SIG-M5 treated with dmso at 0.1 percent for 504 hours (cell line): ENCODE data around the gene CENPP.
"Not testable (repeated sequence)": the region's sequence is repeated elsewhere in the genome, so short reads cannot be mapped to it uniquely, and the experiment has no call there.

Source experiments
- DNase-seq: peaks from one replicate; lab custom pipeline; 2025; ENCODE audit not compliant: unreplicated experiment; lab: John Stamatoyannopoulos, UW

The CENPP gene

GRCh38 chr9:92611621-92612285, 286.0 kb downstream of the CENPP start:
- DNase-seq = no peak

GRCh38 chr9:92612292-92612691, 286.5 kb downstream of the CENPP start:
- no peak for DNase-seq

- DNase-seq = no peak
Measured at GRCh38 chr9:92612816-92613215, 287.1 kb downstream of the CENPP start.

- no peak for DNase-seq
Measured at GRCh38 chr9:92613268-92614122, 287.7 kb downstream of the CENPP start.

GRCh38 chr9:92614123-92614510, 288.4 kb downstream of the CENPP start:
- no peak for DNase-seq

GRCh38 chr9:92614763-92615461, 289.2 kb downstream of the CENPP start:
- no peak for DNase-seq

- DNase-seq = no peak
Measured at GRCh38 chr9:92615790-92616189, 290.0 kb downstream of the CENPP start.

- no peak for DNase-seq
Measured at GRCh38 chr9:92616199-92616641, 290.5 kb downstream of the CENPP start.

GRCh38 chr9:92616655-92617111, 290.9 kb downstream of the CENPP start:
- DNase-seq = no peak

GRCh38 chr9:92617195-92617813, 291.6 kb downstream of the CENPP start:
- DNase-seq = no peak

GRCh38 chr9:92617951-92618510, 292.3 kb downstream of the CENPP start:
- DNase-seq = no peak

GRCh38 chr9:92618633-92619225, 293.0 kb downstream of the CENPP start:
- no peak for DNase-seq

GRCh38 chr9:92619601-92620300, 294.0 kb downstream of the CENPP start:
- no peak for DNase-seq

- no peak for DNase-seq
Measured at GRCh38 chr9:92620845-92621244, 295.1 kb downstream of the CENPP start.

GRCh38 chr9:92623936-92624335, 298.2 kb downstream of the CENPP start:
- not testable (repeated sequence) for DNase-seq

- DNase-seq = no peak
Measured at GRCh38 chr9:92626484-92626883, 300.7 kb downstream of the CENPP start.

GRCh38 chr9:92627651-92628050, 301.9 kb downstream of the CENPP start:
- no peak for DNase-seq

- no peak for DNase-seq
Measured at GRCh38 chr9:92631452-92632343, 305.9 kb downstream of the CENPP start.

GRCh38 chr9:92632641-92633040, 306.9 kb downstream of the CENPP start:
- DNase-seq = no peak
